ENCODE data around the gene CDC14A.

DNA sequence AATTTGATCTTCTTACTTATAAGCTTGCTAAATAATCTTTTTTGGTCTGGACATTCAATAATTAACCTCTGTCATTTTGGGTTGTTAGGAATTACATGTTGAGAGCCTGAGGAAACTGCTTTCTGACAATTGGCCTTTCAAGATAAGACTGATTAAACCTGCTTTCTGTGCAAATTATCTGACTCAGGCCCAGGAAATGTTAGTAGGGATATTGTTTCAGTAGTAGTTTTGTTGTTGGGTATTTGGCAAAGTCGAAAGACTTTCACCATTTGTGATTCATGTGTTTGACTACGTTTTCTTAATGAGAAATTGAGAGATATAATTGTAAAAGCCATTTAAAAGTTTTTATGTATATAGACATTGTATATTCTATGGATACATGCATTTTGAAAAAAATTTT lies 104.6 kb downstream of the CDC14A start:
- no peak for TF ChIP-seq FOXM1 (IDR thresholded peaks at IDR 0.05; ENCODE audit: low read depth)
- TF ChIP-seq EP300 (IDR thresholded peaks at IDR 0.05; ENCODE audit: borderline replicate concordance in 1 of 2, low read depth in 1 of 2, low read length in 1 of 2): no peak
- TF ChIP-seq TCF12 (IDR thresholded peaks at IDR 0.05): no peak
- TF ChIP-seq, protein P1, sequence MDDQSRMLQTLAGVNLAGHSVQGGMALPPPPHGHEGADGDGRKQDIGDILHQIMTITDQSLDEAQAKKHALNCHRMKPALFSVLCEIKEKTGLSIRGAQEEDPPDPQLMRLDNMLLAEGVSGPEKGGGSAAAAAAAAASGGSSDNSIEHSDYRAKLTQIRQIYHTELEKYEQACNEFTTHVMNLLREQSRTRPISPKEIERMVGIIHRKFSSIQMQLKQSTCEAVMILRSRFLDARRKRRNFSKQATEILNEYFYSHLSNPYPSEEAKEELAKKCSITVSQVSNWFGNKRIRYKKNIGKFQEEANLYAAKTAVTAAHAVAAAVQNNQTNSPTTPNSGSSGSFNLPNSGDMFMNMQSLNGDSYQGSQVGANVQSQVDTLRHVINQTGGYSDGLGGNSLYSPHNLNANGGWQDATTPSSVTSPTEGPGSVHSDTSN (IDR thresholded peaks at IDR 0.05): no peak

All from SK-N-SH (cell line).